HG02642 (cell line): ENCODE data around the gene PTPRM.
A peak's percentile ranks its signal among the peaks of the same experiment; 100 is the strongest.

Experiments
- ATAC-seq: cut with Tn5 transposase; IDR thresholded peaks from one replicate; pipeline ENCODE4 v1.9.1; 2021; ENCODE audit warnings: mild to moderate bottlenecking; ENCODE audit not compliant: unreplicated experiment, poor library complexity

The PTPRM gene

DNA sequence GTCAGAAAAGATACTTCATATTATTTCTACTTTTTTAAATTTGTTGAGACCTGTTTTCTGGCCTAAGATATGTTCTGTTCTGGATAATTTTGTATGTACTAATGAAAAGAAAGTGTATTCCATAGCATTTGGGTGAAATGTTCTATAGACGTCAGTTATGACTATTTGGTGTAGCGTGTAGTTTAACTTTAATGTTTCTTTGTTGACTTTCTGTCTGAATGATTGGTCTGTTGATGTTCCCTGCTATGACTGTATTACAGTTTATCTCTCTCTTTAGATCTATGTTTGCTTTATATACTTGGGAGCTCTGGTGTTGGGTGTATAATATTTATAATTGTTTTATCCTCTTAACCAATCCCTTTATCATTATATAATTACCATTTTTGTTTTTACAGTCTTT is 352.4 kb downstream of the PTPRM start:
- ATAC-seq, result no peak

DNA sequence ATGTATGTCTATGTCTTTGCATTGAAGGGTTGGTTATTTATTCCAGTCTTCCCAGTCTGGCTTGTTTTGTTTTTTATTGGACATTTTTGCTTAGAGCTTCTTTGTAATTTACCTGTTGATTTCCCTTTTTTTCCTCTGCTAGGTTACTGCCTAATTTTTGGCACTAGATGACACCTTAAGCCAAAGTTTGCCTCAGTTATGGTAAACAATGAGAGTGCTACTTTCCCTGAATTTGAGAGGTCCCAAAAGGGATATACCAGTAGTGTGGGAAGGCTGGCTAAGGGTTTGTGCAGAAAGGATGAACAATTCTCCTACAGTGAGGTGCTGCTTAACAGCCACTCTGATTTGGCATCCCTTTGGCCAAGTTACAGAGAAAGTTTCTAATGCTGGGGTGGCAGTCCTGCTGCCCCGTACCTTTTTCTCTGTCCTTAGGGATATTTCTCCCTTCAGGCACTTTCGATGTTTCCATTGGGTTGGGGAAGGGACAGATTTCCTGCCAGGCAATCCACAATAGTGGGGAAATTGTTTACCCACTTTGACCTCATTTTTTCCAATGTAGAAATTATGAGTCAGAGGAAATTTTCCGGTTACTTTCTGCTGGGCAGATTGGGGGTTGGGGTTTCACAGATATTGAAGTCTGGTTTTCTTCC is 354.9 kb downstream of the PTPRM start:
- no peak for ATAC-seq

DNA sequence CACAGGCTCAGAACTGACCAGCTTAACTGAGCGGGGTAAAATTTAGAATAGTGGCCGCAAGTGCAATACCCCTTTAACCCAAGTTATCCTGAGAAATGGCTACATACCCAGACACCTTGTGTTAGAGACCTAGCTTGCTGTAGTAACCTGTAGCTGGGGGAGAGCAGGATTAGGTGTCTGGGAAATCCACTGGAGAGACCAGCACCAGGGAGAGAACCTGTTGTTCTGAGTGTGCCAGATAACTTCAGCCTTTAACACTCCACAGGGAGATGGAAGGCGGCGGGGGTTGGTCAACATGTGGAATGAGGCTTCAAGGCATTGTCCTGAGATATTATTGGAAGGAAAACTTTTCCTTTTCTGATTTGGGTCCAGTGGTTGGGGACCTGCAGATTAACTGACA is 356.0 kb downstream of the PTPRM start:
- no peak for ATAC-seq

DNA sequence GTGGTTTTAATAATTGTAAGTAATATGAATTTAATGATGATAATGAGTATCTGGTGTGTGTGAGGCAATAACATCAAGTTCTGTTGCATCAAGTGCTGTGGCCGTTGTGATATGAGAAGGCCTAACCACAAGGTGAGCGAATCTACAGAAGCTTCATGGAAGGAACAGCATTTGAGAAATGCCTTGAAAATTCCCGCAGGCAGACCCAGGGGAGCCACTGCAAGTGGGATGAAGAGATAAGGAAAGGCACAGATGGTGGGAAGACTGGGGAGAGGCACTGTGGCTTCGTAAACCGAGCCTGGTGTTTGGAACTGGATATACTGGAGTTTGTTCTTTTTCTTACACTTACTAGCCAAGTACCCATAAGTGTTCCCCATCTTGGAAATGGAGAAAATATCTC is 357.5 kb downstream of the PTPRM start:
- ATAC-seq, result no peak

DNA sequence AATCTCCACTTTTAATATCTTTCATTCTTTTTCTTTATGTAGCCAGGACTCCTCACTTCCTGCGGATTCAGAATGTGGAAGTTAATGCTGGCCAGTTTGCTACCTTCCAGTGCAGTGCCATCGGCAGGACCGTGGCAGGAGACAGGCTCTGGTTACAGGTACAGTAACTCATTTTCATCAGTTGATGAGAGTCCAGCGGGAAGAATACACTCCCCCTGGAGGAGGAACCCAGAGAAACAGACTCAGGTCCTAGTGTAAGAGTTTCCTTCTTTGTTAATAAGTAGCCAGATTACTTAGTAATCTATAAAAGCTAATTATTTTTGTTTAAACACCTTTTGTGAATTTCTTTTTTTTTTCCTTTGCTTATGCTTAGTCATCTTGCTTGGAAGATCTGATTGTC is 359.4 kb downstream of the PTPRM start:
- ATAC-seq, result no peak

DNA sequence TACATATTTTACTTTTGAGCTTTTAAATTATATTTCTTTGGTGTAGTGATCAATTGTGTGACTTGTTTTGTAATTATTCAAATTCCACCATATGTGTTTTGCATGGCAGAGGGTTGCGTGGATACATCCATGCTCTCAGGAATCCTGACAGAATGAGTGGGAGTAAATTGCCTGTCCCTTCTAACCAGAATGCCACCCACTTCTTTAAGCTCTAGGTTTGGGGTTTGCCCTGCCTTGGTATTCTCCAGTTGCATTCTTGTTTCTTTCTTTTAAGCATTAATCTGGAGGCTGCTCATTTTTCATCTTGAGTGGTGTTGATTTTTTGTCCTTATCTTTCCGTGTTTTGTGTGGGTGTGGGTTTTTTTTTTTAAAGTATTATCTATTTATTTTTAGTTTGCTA is 360.0 kb downstream of the PTPRM start:
- no peak for ATAC-seq

DNA sequence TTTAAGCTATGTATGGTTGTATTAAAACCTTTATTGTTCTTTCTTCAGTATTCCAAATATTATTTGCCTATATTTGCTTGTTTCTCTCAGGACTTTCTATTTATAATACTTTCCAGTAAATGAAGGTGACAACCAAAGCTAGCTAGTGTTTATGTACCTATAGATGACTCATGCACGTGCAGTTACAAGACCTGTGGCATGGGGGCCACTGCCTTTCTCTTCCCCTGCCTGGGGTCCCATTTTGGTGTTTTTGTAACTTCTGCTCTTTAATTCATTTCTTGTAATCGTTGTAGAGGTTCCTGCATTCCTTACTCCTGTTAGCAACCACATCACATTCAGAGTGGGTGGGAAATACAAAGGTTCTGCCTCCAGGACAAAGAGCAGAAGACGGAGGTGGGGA is 364.6 kb downstream of the PTPRM start:
- ATAC-seq, result no peak

DNA sequence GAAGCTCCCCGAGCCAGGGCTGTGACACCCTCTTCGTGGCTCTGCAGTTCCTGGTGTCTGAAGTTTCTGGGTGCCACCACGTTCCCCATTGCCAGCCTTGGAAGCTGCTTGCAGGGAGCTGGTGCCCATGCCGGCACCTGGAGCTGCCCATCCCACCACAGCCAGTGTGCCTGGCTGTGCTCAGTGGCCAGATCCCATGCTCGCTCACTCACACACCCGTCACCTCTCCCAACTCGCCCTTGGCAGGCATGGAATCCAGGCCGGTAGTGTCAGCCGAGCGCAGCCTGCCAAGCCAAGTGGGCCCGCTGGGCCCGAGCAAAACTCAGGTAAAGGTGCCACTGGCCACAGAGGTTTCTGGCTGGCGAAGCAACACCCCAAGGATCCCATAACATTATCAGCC is 370.2 kb downstream of the PTPRM start:
- no peak for ATAC-seq

DNA sequence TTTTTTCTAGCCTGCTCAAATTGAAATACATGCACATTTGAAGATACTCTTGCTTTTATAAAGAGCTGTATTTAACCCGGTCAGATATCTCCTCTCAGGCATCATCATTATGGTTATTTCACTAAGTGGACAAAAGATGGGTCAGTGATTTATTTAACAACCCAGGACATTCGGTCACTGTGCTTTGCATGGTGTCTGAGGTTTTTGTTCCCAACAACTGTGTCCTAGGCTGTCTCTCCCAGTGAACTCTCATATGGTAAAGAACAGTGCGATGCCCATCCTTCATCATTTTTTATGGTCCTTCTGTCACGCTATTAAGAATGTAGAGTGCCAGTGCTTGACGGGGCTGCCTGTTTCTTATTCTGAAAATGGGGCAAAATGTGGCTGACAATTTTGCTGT is 372.4 kb downstream of the PTPRM start:
- ATAC-seq, result no peak

DNA sequence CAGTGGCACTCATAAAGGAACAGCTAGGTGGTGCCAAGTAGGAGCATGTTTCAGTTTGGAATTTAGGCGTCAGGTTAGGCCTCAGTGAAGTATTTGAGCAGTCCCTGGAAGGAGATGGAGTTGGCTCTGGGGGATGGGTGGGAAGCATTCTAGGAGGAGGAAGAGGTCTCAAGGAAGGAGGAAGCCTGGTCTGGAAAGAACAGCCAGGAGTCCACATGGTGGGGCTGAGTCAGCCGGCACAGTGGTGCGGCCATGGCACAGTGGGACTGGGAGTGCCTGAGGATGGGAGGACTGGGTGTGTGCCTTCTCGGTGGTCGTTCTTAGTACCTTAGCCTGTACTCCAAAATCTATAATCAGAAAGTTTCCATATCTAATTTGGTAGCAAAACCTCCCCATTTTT is 373.3 kb downstream of the PTPRM start:
- no peak for ATAC-seq

DNA sequence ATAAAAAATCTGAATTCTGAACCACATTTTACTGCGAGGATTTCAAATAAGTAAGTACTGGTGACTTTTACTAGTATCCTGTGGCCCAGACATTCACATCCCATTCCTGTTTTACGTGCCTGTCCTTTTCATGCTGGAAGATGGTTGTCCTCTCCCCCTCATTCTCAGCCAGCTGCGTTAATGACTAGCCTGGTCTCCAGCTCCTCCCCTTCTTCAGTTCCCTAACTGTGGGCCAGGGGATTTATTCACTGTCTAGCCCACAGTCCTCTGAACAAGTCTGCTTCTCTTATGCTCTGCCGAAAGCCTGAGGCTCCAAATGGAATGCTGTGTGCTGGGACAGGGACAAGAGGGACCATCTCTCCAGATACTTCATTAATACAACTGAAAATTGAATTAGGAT is 373.9 kb downstream of the PTPRM start:
- no peak for ATAC-seq

DNA sequence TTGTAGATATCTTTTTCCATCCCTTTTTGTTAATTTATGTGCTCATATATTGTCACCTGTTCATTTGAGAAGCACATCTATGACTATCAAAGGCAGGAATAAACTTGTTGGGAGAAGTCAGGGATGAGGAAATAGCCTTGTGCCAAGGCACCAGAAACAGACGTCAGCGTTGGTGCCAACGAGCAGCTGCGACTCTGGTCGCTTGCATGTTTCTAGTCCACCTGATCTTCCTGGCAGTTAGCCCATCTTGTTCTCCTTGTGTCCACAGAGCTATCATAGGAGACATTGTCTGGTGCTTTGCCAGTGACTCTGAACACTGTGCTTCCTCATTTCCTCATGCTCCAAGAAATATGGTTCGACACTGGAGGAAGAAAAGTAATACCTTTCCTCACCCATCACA is 374.4 kb downstream of the PTPRM start:
- no peak for ATAC-seq

DNA sequence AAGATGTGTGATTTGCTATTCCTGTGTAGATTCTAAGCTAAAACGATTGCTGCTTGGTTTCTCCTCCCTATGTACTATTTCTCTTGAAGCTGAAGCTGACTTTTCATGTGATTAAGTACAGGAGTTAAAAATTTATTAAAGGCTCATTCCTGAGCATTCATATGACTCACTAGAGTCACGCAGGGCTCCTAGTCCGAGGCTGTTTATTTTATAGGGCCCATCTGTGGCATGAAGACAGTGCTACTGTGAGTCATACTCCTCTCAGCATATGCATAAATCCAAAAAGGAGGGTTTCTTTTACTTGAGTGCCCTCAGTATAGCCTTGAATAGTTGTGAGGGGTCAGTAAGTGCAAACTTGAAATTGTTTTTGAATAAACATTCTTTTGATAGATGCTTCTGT is 378.8 kb downstream of the PTPRM start:
- no peak for ATAC-seq

DNA sequence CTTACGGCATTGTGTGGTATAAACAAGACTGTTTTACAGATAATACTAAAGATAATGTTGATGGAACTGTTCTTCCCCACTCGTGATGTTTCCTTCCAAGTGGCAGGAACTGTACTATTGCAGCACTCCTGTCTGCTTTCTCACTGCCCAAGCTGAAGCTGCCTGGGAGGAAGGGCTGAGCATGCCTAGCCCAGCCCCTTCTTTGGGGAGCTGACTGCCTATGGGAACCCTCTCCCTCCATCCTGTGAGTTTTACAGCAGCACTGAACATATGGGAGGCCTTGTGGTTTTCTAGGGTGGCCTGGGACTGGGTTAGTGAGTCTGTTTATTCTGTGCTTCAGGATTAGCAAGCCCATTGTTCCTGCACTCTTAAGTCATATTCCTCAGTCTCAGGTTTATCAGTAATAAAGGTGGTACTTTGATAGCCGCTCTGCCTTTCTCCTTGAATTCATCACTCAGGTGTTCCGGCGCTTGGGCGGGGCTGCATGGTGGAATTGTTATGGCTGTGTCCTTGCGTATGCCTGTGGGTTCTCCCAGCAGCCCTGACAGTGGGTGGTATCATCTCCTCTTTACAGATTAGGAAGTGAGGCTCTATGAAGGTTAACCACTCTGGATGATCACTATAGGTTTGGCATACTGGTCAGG is 379.7 kb downstream of the PTPRM start:
- ATAC-seq, result no peak

DNA sequence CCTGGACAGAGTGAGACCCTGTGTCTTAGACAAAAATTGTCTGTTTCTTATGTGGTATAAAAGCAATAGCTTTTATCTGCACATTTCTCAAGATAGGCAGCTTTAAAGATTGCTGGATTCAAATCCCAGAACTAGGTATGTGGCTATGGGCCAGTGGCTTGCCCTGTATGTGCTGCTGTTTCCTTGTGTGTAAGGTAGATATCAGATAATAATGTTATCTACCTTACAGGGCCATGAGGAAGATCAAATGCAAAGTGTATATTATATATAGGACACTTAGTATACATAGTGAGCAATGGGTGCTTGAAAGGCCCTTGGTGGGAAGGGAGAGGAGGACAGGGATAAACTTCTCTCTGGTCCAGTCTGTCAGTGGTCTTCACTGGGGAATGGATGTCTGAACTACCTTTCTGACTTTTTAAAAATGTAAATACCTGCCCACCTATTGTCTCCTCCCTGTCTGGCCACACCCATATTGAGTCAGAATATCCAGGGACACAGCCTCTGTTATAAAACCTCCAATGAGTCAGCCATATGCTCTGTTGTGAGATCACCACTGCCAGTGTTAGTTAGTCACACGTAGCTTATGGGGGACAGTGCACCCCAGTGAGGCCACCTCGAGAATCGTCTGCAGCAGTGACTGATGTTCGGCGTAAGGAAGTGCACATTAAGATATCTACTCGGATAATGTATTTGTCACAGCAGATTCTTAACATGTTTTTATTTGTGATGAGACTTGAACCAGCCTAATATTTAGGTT is 383.4 kb downstream of the PTPRM start:
- ATAC-seq, result no peak

DNA sequence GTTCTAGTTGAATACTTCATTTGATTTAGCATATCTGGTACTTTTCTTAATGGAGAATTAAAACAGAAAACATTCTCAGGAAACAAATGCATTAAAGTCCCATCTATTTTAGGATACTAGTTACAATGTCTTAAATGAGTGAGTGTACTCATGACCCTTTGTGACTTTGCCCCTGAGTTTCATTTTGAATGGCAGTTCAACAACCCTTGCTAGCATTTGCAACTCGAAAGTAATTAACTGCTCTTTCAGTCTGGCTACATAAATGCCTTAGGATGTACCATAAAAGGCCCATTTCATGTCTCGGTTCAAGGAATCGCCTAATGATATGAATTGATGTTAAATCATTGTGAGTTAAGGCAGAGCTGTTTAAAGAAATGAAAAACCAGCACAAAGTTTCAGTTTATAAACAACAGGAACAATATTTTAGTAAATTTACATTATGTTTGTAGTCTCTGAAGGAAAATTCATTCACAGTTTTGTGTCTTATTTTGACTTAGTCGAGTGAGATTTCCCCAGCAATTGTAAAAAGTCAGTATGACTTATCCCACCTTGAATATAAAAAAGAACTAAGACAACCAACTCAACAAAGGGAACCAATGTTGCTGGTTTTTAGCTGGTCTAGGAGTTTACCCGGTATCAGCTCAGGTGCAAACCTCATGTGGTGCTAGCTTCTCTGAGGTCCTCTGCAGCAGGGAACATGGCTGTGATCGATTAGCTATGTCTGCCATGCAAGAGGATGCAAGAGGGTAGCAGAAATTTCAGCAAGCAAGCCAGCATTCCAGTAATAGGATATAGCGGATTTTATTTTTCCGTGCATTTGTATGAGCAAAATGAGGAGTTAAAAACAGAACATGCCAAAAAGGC is 386.2 kb downstream of the PTPRM start:
- ATAC-seq, result peak; percentile 82

DNA sequence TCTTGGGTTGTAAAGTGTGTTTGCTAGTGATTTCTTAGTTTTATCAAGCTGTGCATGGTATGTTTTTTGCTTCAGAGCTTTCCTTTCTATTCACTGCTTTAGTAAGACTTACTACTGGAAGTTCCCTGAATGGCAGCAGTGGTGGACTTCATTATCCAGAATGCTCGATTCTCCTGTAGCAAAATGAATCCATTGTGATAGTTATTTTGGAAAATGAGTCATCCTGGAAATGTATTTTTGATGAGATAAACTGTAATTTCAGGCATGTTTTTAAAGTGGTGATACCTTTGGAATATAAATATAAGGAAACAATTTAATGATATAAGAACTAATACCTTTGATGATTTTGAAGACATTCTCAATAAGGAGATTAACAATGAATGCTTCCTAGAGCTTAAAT is 387.1 kb downstream of the PTPRM start:
- ATAC-seq, result no peak

DNA sequence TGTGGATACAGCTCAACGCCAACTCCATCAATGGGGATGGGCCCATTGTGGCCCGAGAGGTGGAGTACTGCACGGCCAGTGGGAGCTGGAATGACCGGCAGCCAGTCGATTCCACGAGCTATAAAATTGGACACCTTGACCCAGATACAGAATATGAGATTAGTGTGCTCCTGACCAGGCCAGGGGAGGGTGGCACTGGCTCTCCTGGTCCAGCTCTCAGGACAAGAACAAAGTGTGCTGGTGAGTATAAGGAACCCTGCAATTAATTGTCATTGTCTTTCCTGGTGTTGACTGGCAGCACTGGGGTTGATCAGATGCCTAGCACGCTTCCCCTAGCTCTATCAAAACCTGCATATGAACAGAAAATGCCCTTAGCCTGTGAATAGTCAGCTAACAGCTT is 388.1 kb downstream of the PTPRM start:
- no peak for ATAC-seq

DNA sequence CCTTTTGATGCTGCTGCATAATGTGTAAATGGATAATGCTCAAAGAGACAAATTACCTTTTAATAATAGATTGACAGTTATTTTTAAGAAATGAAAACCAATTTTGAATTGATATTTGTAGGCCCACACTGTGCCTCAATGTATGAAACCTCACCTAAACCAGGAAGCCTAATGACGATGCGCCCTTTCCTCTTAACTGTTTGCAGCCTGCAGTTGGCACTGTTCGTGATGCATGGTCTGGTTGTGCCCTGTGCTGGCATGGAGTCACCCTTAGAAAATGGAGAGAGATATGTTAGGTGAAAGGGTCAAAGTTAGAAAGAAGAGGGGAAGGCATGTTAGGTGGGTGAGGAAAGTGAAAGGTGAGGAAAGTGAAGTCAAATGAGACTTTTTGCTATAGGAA is 390.2 kb downstream of the PTPRM start:
- ATAC-seq, result no peak

DNA sequence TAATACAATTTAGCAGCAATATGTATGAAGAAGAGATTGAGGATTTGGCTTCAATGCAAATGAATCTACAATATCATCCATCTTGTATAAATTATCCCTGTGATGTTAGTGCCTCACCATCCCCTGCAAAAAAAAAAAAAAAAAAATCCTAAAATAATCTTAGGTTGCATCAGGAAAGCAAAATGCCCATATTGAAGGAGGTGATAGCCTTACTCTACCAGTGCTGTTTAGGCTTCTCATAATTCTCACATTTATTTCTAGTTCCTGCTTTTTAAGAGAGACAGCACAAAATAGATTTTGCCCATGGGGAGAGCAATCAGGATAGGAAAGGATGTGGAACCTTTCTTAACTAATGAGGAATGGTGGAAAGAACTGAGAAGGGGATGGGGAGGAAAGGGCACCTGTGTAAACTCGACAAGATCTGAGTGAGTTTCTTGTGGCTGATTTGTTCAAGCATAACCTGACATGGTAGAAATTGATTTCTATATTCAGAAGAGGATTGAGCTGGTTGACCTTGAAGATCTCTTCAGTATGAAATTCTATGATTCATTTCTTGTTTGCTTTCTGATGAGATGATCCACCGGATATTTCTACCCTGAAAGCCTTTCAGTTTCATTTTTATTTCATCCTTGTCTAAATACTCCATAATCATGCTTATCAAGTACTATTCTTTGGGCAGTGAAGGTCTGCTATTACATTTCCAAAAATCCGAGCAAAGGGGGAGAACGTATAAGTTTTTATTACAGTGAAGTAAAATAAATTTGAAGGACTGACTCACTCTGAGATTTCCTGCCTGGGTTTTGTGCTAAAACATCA is 391.2 kb downstream of the PTPRM start:
- no peak for ATAC-seq
